HUES48 (cell line): ENCODE data around the gene B4GAT1.
"Not testable (repeated sequence)": the region's sequence is repeated elsewhere in the genome, so short reads cannot be mapped to it uniquely, and the experiment has no call there.

Source experiments
- H3K27ac ChIP-seq: one replicate; pipeline ENCODE4 v1.7.0; 2013; ENCODE audit warnings: low read depth, low read length, inconsistent platforms
- H3K27me3 ChIP-seq: 2 replicates; pipeline ENCODE4 v1.6.1; 2013; ENCODE audit warnings: mild to moderate bottlenecking, low read length; ENCODE audit not compliant: control insufficient read depth, insufficient read depth
- H3K36me3 ChIP-seq: 2 replicates; pipeline ENCODE4 v1.6.1; 2013; ENCODE audit warnings: low read length; ENCODE audit not compliant: control insufficient read depth, insufficient read depth
- H3K4me1 ChIP-seq: 2 replicates; pipeline ENCODE4 v1.6.1; 2013; ENCODE audit warnings: mild to moderate bottlenecking, low read length; ENCODE audit not compliant: control insufficient read depth, insufficient read depth
- H3K4me3 ChIP-seq: 2 replicates; pipeline ENCODE4 v1.5.1; 2013; ENCODE audit warnings: mild to moderate bottlenecking, low read depth, low read length
- H3K9ac ChIP-seq: 2 replicates; pipeline ENCODE4 v1.6.1; 2013; ENCODE audit warnings: mild to moderate bottlenecking, low read depth, low read length, moderate library complexity
- H3K9me3 ChIP-seq: 2 replicates; pipeline ENCODE4 v1.6.1; 2013; ENCODE audit warnings: low read length; ENCODE audit not compliant: control insufficient read depth, insufficient read depth

B4GAT1 gene

DNA sequence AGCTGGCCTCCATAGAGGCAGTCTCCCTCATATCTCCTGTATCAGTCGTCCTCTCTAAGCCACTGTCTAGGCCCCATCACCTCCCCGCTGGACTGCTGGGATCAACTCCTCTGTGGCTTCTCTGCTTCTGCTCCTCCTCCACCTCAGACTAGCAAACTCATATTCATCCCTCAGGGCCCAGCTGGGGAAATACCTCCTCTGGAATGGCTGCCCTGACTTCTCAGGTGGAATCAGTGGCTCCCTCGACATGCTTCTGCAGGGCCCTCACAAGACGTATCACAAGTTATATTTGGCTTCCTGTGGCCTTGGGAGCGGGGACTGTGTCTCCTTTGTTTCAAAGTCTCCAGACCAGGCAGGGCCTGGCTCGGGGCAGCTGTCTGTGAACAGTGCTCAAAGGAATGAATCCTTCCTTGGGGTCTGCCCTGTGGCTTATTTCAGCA lies 14.1 kb upstream of the B4GAT1 start:
- Histone ChIP-seq H3K27me3 (no peaks in the 10 kb centered on the region), H3K4me3 (no peak overlapping the region), H3K9ac (no peak overlapping the region), H3K36me3 (peaks cover 43% of the 10 kb centered on the region), H3K9me3 (no peaks in the 10 kb centered on the region), H3K4me1 (no peaks in the 10 kb centered on the region), H3K27ac (no peak overlapping the region)

DNA sequence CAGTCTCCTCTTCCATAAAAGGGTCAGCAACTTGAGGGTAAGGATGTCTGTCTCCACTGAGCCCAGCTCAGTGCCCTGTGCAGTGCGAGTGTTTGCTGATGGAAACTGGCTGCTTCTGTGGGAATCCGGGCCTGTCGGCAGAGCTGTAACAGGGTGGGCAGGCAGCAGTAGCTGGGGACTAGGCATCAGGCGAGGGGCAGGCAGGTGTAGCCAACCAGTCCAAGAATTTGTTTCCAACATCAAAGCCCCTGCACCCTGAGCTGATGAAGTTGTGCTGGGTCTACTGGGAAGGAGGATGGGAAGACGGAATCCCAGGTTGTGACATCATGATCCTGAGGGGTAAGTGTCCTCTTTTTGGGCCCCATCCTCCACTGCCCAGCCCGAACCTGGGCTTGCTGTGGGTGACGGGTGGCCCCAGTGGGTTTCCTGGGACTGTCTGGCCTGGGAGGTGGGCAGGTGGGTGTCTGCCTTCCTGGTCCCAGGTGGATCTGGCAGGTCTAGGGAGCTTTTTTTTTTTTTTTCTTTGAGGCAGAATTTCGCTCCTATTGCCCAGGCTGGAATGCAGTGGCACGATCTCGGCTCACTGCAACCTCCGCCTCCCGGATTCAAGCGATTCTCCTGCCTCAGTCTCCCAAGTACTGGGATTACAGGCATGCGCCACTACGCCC lies 13.1 kb upstream of the B4GAT1 start:
- peaks cover 34% of the 10 kb centered on the region for H3K36me3 ChIP-seq
- peak overlapping the region; percentile 33 for H3K27ac ChIP-seq
- no peak overlapping the region for H3K4me3 ChIP-seq
- no peaks in the 10 kb centered on the region for H3K4me1 ChIP-seq
- no peaks in the 10 kb centered on the region for H3K27me3 ChIP-seq
- H3K9me3 ChIP-seq = no peaks in the 10 kb centered on the region
- H3K9ac ChIP-seq = no peak overlapping the region

DNA sequence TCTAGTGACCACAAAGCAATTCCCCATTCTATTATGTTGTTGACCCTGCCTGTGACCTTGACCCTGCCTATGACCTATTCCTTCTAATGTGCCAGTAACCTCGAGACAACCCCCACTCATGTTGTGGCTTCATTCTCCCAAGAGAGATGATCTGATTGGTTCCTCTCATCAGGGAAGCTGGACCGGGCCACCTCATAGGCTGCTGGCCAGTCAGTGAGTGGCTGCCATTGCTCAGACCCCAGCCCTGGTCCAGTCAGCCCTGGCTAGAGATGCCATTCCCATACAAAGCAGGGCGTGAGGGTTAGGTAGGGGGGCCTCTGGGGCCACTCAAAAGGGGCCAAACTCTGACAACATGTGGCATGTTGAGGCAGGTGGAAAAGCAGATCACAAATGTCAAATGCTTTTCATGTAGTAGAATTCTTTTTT lies 12.2 kb upstream of the B4GAT1 start:
- H3K27ac ChIP-seq = no peak overlapping the region

DNA sequence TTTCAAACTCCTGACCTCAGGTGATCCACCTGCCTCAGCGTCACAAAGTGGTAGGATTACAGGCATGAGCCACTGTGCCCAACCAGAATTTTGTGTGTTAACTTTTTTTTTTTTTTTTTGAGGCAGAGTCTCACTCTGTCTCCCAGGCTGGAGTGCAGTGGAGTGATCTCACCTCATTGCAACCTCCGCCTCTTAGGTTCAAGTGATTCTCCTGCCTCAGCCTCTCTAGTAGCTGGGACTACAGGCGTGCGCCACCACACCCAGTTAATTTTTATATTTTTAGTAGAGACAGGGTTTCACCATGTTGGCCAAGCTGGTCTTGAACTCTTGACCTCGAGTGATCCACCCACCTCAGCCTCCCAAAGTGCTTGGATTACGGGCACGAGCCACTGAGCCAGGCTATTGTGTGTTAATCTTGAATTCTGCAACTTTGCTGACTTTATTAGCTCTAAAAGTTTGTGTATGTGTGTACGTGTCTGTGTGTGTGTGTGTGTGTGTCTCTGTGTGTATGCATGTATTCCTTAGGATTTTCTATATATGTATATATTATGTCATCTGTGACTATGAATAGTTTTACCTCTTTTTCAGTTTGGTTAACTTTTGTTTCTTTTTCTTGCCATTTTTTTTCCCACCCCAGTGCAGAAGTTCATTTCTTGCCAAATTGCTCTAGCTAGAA lies 3.3 kb upstream of the B4GAT1 start:
- H3K27ac ChIP-seq, H3K9me3 ChIP-seq, H3K9ac ChIP-seq, H3K27me3 ChIP-seq, H3K4me3 ChIP-seq, H3K4me1 ChIP-seq, H3K36me3 ChIP-seq: not testable (repeated sequence)

More for the DNA sequence above, 12.2 kb upstream of the B4GAT1 start:
- no peak overlapping the region for H3K9ac ChIP-seq
- H3K9me3 ChIP-seq = no peaks in the 10 kb centered on the region
- no peak overlapping the region for H3K4me3 ChIP-seq
- no peaks in the 10 kb centered on the region for H3K4me1 ChIP-seq
- peaks cover 25% of the 10 kb centered on the region for H3K36me3 ChIP-seq
- H3K27me3 ChIP-seq = no peaks in the 10 kb centered on the region

DNA sequence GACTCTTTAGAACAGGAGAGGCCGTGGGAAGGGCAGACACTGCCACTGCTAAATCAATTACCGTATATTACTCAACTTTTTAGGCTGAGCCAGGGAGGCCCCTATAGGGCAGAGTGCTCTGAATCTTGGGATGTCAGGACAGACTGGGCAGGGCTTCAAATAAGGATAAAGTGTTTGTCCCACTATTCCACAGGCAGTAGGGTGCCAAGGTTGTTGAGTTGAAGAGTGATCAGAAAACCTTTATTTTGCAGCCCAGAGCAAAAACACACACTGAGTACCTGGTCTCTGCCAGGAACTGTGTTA lies 1.6 kb upstream of the B4GAT1 start:
- Histone ChIP-seq H3K4me1 (no peaks in the 10 kb centered on the region; the same call in 1 of the 2 replicates), H3K9me3 (no peaks in the 10 kb centered on the region), H3K4me3 (no peak overlapping the region), H3K36me3 (0 out of 2 replicates have a peak, but pooled peaks cover 3% of the 10 kb centered on the region), H3K27ac (no peak overlapping the region), H3K27me3 (peaks cover 4% of the 10 kb centered on the region; the same call in 1 of the 2 replicates), H3K9ac (no peak overlapping the region)

DNA sequence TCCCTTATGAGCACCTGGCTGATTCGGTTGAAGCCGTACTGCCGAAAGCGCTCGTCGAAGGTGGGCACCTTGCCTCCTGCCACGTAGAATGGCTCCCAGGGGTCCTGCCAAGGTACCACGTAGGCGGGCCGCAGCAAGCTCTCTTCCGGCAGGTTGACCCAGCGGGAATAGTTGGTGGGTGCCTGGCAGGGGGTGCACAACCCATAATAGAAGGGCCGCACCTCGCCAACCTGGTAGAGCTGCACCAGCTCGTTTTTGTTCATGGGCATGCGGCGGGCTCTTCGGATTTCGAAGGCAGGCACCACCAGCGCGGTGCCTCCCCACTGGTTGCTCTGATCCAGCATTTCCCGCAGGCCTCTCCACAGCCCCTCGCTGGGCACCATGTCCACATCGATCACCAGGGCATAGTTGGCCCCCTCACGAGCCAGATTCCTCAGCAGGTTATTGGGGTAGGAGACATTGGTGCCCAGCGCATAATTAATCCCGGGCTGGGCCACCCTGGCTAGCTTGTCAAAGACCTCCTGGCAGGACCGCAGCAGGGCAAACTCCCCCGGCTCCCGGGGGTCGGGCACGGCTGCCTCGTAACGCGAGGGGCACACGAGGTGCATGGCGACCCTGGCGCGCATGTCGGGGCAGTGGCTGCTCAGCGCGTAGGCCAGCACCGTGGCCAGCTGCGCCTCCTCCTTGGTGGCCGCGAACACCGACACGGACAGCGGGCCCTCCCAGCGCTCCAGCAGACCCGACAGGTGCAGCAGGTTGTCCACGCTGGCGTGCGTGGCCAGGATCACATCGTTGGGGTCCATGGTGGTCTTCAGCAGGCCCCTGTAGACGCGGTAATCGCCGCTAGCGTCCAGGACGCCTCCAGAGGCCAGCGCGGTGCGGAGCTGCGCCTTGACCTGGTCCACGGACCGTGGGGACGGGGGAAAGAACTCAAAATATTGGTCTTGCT lies 679 bp downstream of the B4GAT1 start:
- Histone ChIP-seq H3K9ac (peak overlapping the region; percentile 81), H3K36me3 (peaks cover 11% of the 10 kb centered on the region), H3K27ac (peak overlapping the region; percentile 55), H3K4me3 (peak overlapping the region; percentile 100), H3K27me3 (peaks cover 4% of the 10 kb centered on the region; the same call in 1 of the 2 replicates), H3K4me1 (no peaks in the 10 kb centered on the region; the same call in 1 of the 2 replicates), H3K9me3 (no peaks in the 10 kb centered on the region)

DNA sequence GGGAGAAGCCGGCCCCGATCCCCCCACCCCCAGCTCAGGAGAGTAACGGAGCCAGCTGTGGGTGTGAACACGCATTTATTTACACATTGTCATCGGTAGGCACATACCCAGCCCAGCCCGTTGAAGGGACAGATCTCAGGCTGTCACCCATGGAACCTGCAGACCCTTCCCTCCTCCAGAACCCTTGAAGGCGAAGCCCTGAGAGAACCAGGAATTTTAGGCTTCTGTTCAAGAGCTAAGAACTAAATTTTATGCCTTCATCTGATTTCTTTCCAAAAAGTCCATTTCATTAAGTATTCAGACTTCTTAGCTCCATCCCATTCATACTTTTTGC lies 2.1 kb downstream of the B4GAT1 start:
- H3K9me3 ChIP-seq = no peaks in the 10 kb centered on the region
- H3K27me3 ChIP-seq = peaks cover 4% of the 10 kb centered on the region; the same call in 1 of the 2 replicates
- no peak overlapping the region for H3K9ac ChIP-seq
- H3K27ac ChIP-seq = peak overlapping the region; percentile 63
- H3K4me1 ChIP-seq = no peaks in the 10 kb centered on the region; the same call in 1 of the 2 replicates
- H3K4me3 ChIP-seq = peak overlapping the region; percentile 87
- peaks cover 26% of the 10 kb centered on the region for H3K36me3 ChIP-seq

DNA sequence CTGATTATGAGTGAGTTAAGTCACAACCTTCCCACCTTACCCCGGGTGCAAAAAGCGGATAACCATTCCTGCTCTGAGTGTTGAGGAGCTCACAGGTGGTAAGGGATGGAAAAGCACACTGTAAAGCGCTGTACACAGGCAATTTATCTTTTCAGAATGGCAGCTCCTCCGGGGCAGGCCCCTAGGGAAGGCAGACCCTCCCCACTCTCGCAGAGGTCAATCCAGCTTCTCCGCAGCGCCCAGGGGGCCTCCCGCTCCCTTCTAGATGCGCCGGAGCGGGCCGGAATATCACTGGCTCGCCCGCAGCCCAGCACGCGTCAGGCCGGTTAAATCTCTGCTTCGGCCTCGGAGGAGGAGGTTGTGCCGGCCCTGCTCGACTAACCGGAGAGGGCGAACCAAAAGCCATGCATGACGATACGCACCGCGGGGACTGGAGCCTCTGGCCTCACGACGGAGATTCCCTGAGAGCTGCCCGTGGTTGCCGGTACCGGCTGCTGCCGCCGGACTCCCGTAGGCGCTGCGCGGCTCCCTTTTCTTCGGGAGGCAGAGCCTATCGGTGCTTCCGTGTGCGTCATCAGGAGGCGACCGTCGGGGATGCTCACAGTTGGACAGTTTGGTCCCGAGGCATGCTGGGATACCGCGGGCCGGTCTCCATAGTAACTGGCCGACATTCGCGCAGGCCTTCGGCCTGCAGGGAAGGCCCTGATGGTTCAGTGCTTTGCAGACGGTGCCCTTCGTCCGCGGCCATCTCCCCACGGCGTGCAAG lies 2.7 kb downstream of the B4GAT1 start, which contains the start of gene BRMS1:
Gene BRMS1 (minus strand): TSS at position 555 of the 766 bp plus-strand sequence. CDS start 2,870 bp downstream, outside the sequence.
- Histone ChIP-seq H3K27ac (peak within 1 kb of the TSS; percentile 65), H3K4me3 (peak within 1 kb of the TSS; percentile 87), H3K9ac (peak within 1 kb of the TSS; percentile 80), H3K4me1 (no peaks in the 10 kb centered on the region; the same call in 1 of the 2 replicates), H3K27me3 (peaks cover 4% of the 10 kb centered on the region; the same call in 1 of the 2 replicates), H3K36me3 (peaks cover 31% of the 10 kb centered on the region), H3K9me3 (no peaks in the 10 kb centered on the region)

DNA sequence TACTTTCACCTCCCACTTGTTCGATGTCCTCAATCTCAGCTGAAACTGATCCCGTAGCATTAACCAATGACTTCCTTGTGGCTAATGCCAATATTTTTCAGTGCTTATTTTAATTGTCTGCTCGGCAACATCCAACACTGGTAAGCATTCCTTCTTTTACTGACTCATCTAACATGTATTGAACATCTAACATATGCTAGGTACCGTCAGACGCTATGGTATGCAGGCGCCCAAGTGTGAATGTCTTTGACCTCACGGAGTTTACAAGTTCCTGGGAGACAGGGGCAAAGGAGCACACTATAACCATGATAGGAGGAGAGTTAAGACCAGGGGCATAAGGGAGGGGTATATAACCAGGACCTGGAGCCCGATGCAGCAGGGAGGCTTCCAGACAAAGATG lies 4.3 kb downstream of the B4GAT1 start:
- Histone ChIP-seq H3K27me3 (peaks cover 4% of the 10 kb centered on the region; the same call in 1 of the 2 replicates), H3K27ac (no peak overlapping the region), H3K36me3 (peaks cover 45% of the 10 kb centered on the region), H3K4me3 (no peak overlapping the region), H3K9me3 (no peaks in the 10 kb centered on the region), H3K4me1 (no peaks in the 10 kb centered on the region; the same call in 1 of the 2 replicates), H3K9ac (no peak overlapping the region)

DNA sequence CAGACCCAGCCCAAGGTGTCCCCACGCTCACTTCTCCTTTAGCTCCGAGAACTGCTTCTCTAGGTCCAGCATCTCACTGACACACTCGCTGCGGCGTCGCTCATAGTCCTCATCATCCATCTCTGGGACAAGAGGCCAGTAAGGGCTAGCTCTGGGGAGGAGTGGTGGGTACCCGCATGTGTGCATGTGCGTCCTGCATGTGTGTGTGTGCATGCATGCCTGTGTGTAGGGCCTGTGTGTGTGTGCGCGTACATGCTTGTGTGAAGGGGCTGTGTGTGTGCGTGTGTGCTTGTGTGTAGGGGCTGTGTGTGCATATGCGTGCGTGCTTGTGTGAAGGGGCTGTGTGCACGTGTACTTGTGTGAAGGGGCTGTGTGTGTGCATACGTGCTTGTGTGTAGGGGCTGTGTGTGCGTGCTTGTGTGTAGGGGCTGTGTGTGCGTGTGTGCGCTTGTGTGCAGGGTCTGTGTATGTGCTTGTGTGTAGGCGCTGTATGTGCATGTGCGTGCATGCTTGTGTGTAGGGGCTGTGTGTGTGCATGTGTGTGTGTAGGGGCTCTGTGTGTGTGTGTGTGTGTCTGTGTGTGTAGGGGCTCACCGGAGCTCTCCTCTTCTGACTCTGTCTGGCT lies 5.8 kb downstream of the B4GAT1 start:
- no peak overlapping the region for H3K9ac ChIP-seq
- H3K27me3 ChIP-seq = no peaks in the 10 kb centered on the region
- H3K9me3 ChIP-seq = no peaks in the 10 kb centered on the region
- H3K36me3 ChIP-seq = peaks cover 55% of the 10 kb centered on the region
- H3K4me1 ChIP-seq = peaks cover 5% of the 10 kb centered on the region; the same call in 1 of the 2 replicates
- no peak overlapping the region for H3K27ac ChIP-seq
- H3K4me3 ChIP-seq = no peak overlapping the region
